A549 (cell line): Measurements from ENCODE around the gene TMEM250. TPM values are rescaled to one million over a fixed set of nuclear protein-coding genes. Genes with fewer than 3 reads are reported as not detected.

Experiments
- ATAC-seq, 2 experiments: fragments of 200-7000 bp in 1 of 2; fragments of >200 bp in 1 of 2; cut with Nextera tagmentation in 1 of 2; cut with Tn5 transposase in 1 of 2; 3 replicates each; pipeline versions ENCODE4 v1.8.0 to v1.9.1; 2018 to 2020; ENCODE audit warnings: mild to moderate bottlenecking in 1 of 2, moderate library complexity in 1 of 2
- CTCF ChIA-PET: fragments of 300-600 bp; sonication (Branson Sonifier 250); formaldehyde crosslinking; extraction: SDS; loops from one replicate; lab custom pipeline; 2021; ENCODE audit warnings: antibody characterized with exemption, inconsistent platforms; lab: Yijun Ruan, JAX
- POLR2A ChIA-PET: fragments of 350-600 bp; formaldehyde crosslinking; extraction: SDS; loops from one replicate; lab custom pipeline; 2021; ENCODE audit warnings: antibody characterized with exemption, inconsistent platforms; lab: Yijun Ruan, JAX
- DNase-seq, 2 experiments: peaks; one replicate each; pipeline versions ENCODE4 v3.0.0 to v3.0.0-alpha.2; 2011 to 2016; ENCODE audit warnings: low read depth in 1 of 2, low spot score in 1 of 2
- FAIRE-seq: peaks from 2 replicates; lab custom pipeline; 2011; peaks lifted over from hg19 to GRCh38; lab: Jason Lieb, UNC
- H3K27ac ChIP-seq, 2 experiments: fragments of >200 bp; sonication (Bioruptor Twin); formaldehyde crosslinking; 3 replicates each; pipeline ENCODE4 v1.5.1; 2016 to 2017
- H3K4me1 ChIP-seq: fragments of >200 bp; sonication (Bioruptor Twin); formaldehyde crosslinking; 3 replicates; pipeline ENCODE4 v1.6.1; 2016
- H3K4me2 ChIP-seq: fragments of >200 bp; sonication (Bioruptor Twin); formaldehyde crosslinking; 3 replicates; pipeline ENCODE4 v1.6.1; 2016
- H3K4me3 ChIP-seq: fragments of >200 bp; sonication (Bioruptor Twin); formaldehyde crosslinking; 3 replicates; pipeline ENCODE4 v1.5.1; 2016
- H3K9me3 ChIP-seq: fragments of >200 bp; sonication (Bioruptor Twin); formaldehyde crosslinking; 3 replicates; pipeline ENCODE4 v1.6.1; 2016
- CBX2 ChIP-seq: fragments of 200-600 bp; sonication (generic); IDR thresholded peaks from 2 replicates; pipeline ENCODE4 v1.6.1; 2016; ENCODE audit warnings: low read depth, mild to moderate bottlenecking, borderline replicate concordance
- EP300 ChIP-seq, 2 experiments: fragments of >200 bp; sonication (Bioruptor Twin); formaldehyde crosslinking; IDR thresholded peaks; 2 replicates in 1 of 2; 3 replicates in 1 of 2; pipeline ENCODE4 v1.6.1; 2016 to 2017
- FOSL2 ChIP-seq, 2 experiments: fragments of 450-650 bp in 1 of 2; fragments of >200 bp in 1 of 2; sonication (Bioruptor Twin) in 1 of 2; formaldehyde crosslinking; IDR thresholded peaks; 2 replicates each; pipeline versions ENCODE4 v1.5.0 to v1.6.1; 2016 to 2020; ENCODE audit warnings: mild to moderate bottlenecking in 1 of 2, moderate library complexity in 1 of 2
- FOXS1 ChIP-seq: fragments of 250-450 bp; sonication (Bioruptor Pico); IDR thresholded peaks from 2 replicates; pipeline ENCODE4 v1.5.0; 2020; ENCODE audit warnings: mild to moderate bottlenecking, moderate library complexity
- GATA3 ChIP-seq: IDR thresholded peaks from 2 replicates; pipeline ENCODE4 v1.6.1; 2012; ENCODE audit warnings: borderline replicate concordance
- HEYL ChIP-seq: fragments of 250-450 bp; sonication (Bioruptor Pico); IDR thresholded peaks from 2 replicates; pipeline ENCODE4 v1.8.0; 2021; ENCODE audit warnings: mild to moderate bottlenecking, moderate library complexity
- HOXB13 ChIP-seq: fragments of 250-450 bp; sonication (Bioruptor Pico); IDR thresholded peaks from 2 replicates; pipeline ENCODE4 v1.5.0; 2020; ENCODE audit warnings: low read depth, mild to moderate bottlenecking, moderate library complexity
- HOXB5 ChIP-seq: fragments of 250-450 bp; sonication (Bioruptor Pico); IDR thresholded peaks from 2 replicates; pipeline ENCODE4 v1.5.0; 2020; ENCODE audit warnings: mild to moderate bottlenecking, moderate library complexity
- KDM5A ChIP-seq: fragments of 200-600 bp; sonication (generic); IDR thresholded peaks from 2 replicates; pipeline ENCODE4 v1.6.1; 2016; ENCODE audit warnings: antibody characterized with exemption, mild to moderate bottlenecking
- MAFK ChIP-seq: fragments of 450-650 bp; IDR thresholded peaks from 2 replicates; pipeline ENCODE4 v1.6.1; 2014; ENCODE audit not compliant: partially characterized antibody
- MYC ChIP-seq: IDR thresholded peaks from 2 replicates; pipeline ENCODE4 v1.6.1; 2012; ENCODE audit warnings: mild to moderate bottlenecking, inconsistent platforms, low read length, improper control_type of control experiment, borderline replicate concordance
- NPAS2 ChIP-seq: fragments of 250-450 bp; sonication (Bioruptor Pico); IDR thresholded peaks from 2 replicates; pipeline ENCODE4 v1.8.0; 2022; ENCODE audit warnings: mild to moderate bottlenecking, moderate library complexity, borderline replicate concordance
- NR3C1 ChIP-seq: fragments of >200 bp; sonication (Bioruptor Twin); formaldehyde crosslinking; IDR thresholded peaks from 3 replicates; pipeline ENCODE4 v1.6.1; 2017
- PHF8 ChIP-seq: fragments of 200-600 bp; sonication (generic); IDR thresholded peaks from 2 replicates; pipeline ENCODE4 v1.6.1; 2016; ENCODE audit warnings: low read depth, mild to moderate bottlenecking, antibody characterized with exemption, moderate library complexity, borderline replicate concordance
- POLR2A ChIP-seq: IDR thresholded peaks from 2 replicates; pipeline ENCODE4 v1.6.1; 2012; ENCODE audit warnings: mild to moderate bottlenecking, low read length
- RAD21 ChIP-seq, 2 experiments: fragments of >200 bp in 1 of 2; sonication (Bioruptor Twin) in 1 of 2; formaldehyde crosslinking in 1 of 2; IDR thresholded peaks in 1 of 2; conservative IDR thresholded peaks in 1 of 2; 2 replicates in 1 of 2; 3 replicates in 1 of 2; pipeline ENCODE4 v1.6.1; 2012 to 2018; ENCODE audit warnings: inconsistent platforms in 1 of 2
- RARB ChIP-seq: fragments of 250-450 bp; sonication (Bioruptor Pico); IDR thresholded peaks from 2 replicates; pipeline ENCODE4 v1.8.0; 2021; ENCODE audit warnings: mild to moderate bottlenecking, moderate library complexity
- RCOR1 ChIP-seq: fragments of 150-350 bp; IDR thresholded peaks from 2 replicates; pipeline ENCODE4 v1.6.1; 2014; ENCODE audit warnings: antibody characterized with exemption, low read length, low read depth
- RFX5 ChIP-seq: fragments of 450-650 bp; IDR thresholded peaks from 2 replicates; pipeline ENCODE4 v1.7.1; 2014; ENCODE audit warnings: antibody characterized with exemption, mild to moderate bottlenecking, moderate library complexity
- RNF2 ChIP-seq: fragments of 200-600 bp; sonication (generic); IDR thresholded peaks from 2 replicates; pipeline ENCODE4 v1.6.1; 2016; ENCODE audit warnings: low read depth, mild to moderate bottlenecking, antibody characterized with exemption, moderate library complexity, borderline replicate concordance
- SREBF2 ChIP-seq: fragments of 450-650 bp; IDR thresholded peaks from 2 replicates; pipeline ENCODE4 v1.6.1; 2014; ENCODE audit warnings: mild to moderate bottlenecking, moderate library complexity
- TFCP2L1 ChIP-seq: fragments of 250-450 bp; sonication (Bioruptor Pico); IDR thresholded peaks from 2 replicates; pipeline ENCODE4 v1.5.0; 2021; ENCODE audit warnings: mild to moderate bottlenecking
- TP53 ChIP-seq: fragments of 250-450 bp; sonication (Bioruptor Pico); IDR thresholded peaks from 2 replicates; pipeline ENCODE4 v1.5.0; 2021; ENCODE audit warnings: mild to moderate bottlenecking, moderate library complexity
- ZC3H11A ChIP-seq: fragments of 450-650 bp; IDR thresholded peaks from 2 replicates; pipeline ENCODE4 v1.6.1; 2014; ENCODE audit warnings: antibody characterized with exemption, mild to moderate bottlenecking
- ZNF302 ChIP-seq: fragments of 250-450 bp; sonication (Bioruptor Pico); IDR thresholded peaks from 2 replicates; pipeline ENCODE4 v1.9.0; 2021; ENCODE audit warnings: inconsistent platforms, mild to moderate bottlenecking, moderate library complexity
- ZSCAN20 ChIP-seq: fragments of 250-450 bp; sonication (Bioruptor Pico); IDR thresholded peaks from 2 replicates; pipeline ENCODE4 v1.8.0; 2022; ENCODE audit warnings: mild to moderate bottlenecking, moderate library complexity
- WGBS: methylation state at CpG from one replicate; pipeline ENCODE4 v1.1.6; 2017; ENCODE audit errors: missing lambda C conversion rate; 5-methylcytosine and 5-hydroxymethylcytosine counted together
- polyA plus RNA-seq, 4 experiments: library from polyadenylated mRNA; depleted of rRNA in 3 of 4; stranded (reverse); fragments of >200 nt; fragmentation: RNase III in 1 of 4; extraction: RNeasy Plus Mini Kit Qiagen cat#74134 plus additional on column Dnase treatment in 1 of 4; gene quantifications; 2 replicates in 3 of 4; 3 replicates in 1 of 4; pipeline ENCODE4 v1.2.3, GENCODE V29; 2011 to 2017
- TF ChIP-seq, protein P1 (sequence below): fragments of 250-450 bp; sonication (Bioruptor Pico); IDR thresholded peaks from 2 replicates; pipeline ENCODE4 v1.5.0; 2021; ENCODE audit warnings: mild to moderate bottlenecking, moderate library complexity, borderline replicate concordance
- TF ChIP-seq, protein P2 (sequence below): IDR thresholded peaks from 2 replicates; pipeline ENCODE4 v1.6.1; 2012; ENCODE audit warnings: low read depth, borderline replicate concordance

TMEM250 gene
- polyA plus RNA-seq, 2 of the 4 experiments (the other 2 are of a cell fraction): 13.0 to 35.2 TPM

DNA sequence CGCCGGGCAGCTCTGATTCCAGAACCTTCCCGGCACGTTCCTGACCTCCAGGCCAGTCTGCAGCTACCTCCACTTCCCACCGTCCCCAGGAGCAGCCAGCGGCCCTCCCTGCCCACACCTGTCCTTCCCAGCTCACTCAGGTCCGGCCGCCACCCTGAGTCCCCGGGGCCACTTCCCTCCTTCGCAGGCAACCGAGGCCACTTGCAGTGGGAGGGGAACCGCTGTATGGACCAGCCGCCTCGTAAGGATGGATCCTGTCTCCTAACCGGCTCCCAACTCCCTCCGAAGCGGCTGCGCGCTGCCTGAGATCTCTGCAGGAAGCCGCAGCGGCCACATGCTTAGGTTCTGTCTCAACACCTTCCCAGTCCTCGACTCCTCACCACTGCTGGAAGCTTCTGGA is 7.5 kb downstream of the TMEM250 start:
- no peak overlapping the region for H3K4me3 ChIP-seq
- 97% methylated on average over 22 of the region's 22 CpGs for WGBS
- no peak for TF ChIP-seq POLR2A
- TF ChIP-seq RNF2: no peak
- TF ChIP-seq CBX2: no peak
- no peak for TF ChIP-seq ZNF302 (CRISPR knock-in tag)
- no peak for TF ChIP-seq FOSL2 (IDR thresholded peaks at IDR 0.05)
- no peak for TF ChIP-seq FOSL2 (CRISPR knock-in tag; IDR thresholded peaks at IDR 0.05)
- TF ChIP-seq SREBF2: no peak
- TF ChIP-seq, protein P1, sequence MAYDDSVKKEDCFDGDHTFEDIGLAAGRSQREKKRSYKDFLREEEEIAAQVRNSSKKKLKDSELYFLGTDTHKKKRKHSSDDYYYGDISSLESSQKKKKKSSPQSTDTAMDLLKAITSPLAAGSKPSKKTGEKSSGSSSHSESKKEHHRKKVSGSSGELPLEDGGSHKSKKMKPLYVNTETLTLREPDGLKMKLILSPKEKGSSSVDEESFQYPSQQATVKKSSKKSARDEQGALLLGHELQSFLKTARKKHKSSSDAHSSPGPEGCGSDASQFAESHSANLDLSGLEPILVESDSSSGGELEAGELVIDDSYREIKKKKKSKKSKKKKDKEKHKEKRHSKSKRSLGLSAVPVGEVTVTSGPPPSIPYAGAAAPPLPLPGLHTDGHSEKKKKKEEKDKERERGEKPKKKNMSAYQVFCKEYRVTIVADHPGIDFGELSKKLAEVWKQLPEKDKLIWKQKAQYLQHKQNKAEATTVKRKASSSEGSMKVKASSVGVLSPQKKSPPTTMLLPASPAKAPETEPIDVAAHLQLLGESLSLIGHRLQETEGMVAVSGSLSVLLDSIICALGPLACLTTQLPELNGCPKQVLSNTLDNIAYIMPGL (CRISPR knock-in tag): no peak
- DNase-seq: no peak
- H3K27ac ChIP-seq: peak overlapping the region; percentile 92 to 97
- POLR2A ChIA-PET: interaction anchor here (0.6 to 1.9 kb wide), 2 partner anchors 14 to 308 kb away, joined by 5 to 8 read pairs; no protein-coding TSS in a partner anchor
- no peak for FAIRE-seq
- H3K4me2 ChIP-seq: no peak overlapping the region; the same call in 2 of the 3 replicates
- ATAC-seq: no peak
- no peaks in the 10 kb centered on the region for H3K9me3 ChIP-seq
- H3K4me1 ChIP-seq: peaks cover 32% of the 10 kb centered on the region
- CTCF ChIA-PET: interaction anchor here (1.1 to 8.1 kb wide), 4 partner anchors 11 to 143 kb away, joined by 3 to 41 read pairs (median 6); no protein-coding TSS in a partner anchor

DNA sequence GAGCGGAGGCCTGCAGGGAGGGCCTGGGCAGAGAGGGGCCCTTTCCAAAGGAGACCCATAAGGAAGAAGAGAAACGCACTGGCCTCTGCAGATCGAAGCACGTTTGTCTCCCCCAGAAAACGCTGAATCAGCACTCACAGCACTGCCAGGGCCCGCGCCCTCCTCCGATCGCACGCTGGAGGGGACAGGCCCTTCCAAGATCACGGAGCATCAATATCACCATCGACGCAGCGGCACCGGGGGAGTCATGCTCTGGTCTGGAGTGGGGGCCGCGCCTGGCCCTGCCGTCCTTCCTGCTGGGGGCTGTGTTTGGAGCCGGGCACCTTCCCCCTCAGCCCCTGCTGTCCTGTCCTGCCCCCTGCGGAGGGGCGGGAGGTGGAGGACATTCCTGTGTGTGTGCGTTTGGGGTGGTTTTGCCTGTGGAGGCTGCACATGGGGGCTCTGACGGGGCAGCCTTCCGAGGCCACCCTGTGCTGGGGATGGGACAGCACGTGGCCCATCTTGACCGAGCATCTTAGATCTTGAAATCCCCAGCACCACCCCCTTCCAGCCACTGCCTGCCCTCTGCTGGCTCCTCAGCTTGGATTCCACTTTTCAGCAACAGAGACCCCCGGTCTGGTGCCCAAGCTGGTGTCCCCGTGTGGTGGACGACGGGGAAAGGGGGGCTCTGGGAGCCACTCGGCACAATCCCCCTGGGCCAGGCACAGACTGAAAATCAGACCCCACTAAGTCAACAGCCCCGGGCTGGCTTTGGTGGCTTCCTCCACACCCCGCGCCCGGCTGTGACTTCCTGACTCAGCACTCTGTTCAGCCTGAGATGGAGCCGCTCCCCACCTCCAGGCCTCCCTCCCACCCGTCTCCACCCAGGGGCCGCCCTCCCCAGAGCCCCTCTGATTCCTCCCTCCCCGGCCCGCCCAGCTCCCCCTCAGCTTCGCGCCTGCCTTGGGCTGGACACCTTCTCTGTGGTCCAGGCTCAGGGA is 8.3 kb downstream of the TMEM250 start:
- Histone ChIP-seq H3K4me1 (peaks cover 32% of the 10 kb centered on the region), H3K4me3 (peak overlapping the region; percentile 35; the same call in 2 of the 3 replicates), H3K4me2 (peak overlapping the region; percentile 83), H3K27ac (peak overlapping the region; percentile 92 to 97), H3K9me3 (no peaks in the 10 kb centered on the region)
- CTCF ChIA-PET: interaction anchor here (0.7 to 8.1 kb wide), 6 partner anchors 7 to 143 kb away, joined by 3 to 41 read pairs (median 4); no protein-coding TSS in a partner anchor
- DNase-seq (no peak), ATAC-seq (peak in 1 of 2 experiments; percentile 5; a peak in 3 of 6 replicates), FAIRE-seq (no peak)
- 76% methylated on average over 34 of the region's 42 CpGs for WGBS
- POLR2A ChIA-PET: interaction anchor here (0.6 to 2.0 kb wide), 9 partner anchors 8 to 307 kb away, joined by 3 to 12 read pairs (median 6); partner anchors contain the start of genes NACC2 and TMEM250
- no peak for TF ChIP-seq GATA3
- no peak for TF ChIP-seq RARB
- peak; percentile 99 for TF ChIP-seq MAFK
- peak in 1 of 2 experiments; percentile 24; a peak in 1 of 5 replicates for TF ChIP-seq RAD21 (conservative IDR thresholded peaks at IDR 0.05 in 1 of 2, IDR thresholded peaks at IDR 0.05 in 1 of 2)
- TF ChIP-seq NR3C1: no peak
- no peak for TF ChIP-seq NPAS2 (CRISPR knock-in tag)
- TF ChIP-seq PHF8: no peak
- no peak for TF ChIP-seq CBX2
- no peak for TF ChIP-seq EP300 (IDR thresholded peaks at IDR 0.05)
- TF ChIP-seq ZSCAN20 (CRISPR knock-in tag): no peak
- TF ChIP-seq KDM5A: no peak

DNA sequence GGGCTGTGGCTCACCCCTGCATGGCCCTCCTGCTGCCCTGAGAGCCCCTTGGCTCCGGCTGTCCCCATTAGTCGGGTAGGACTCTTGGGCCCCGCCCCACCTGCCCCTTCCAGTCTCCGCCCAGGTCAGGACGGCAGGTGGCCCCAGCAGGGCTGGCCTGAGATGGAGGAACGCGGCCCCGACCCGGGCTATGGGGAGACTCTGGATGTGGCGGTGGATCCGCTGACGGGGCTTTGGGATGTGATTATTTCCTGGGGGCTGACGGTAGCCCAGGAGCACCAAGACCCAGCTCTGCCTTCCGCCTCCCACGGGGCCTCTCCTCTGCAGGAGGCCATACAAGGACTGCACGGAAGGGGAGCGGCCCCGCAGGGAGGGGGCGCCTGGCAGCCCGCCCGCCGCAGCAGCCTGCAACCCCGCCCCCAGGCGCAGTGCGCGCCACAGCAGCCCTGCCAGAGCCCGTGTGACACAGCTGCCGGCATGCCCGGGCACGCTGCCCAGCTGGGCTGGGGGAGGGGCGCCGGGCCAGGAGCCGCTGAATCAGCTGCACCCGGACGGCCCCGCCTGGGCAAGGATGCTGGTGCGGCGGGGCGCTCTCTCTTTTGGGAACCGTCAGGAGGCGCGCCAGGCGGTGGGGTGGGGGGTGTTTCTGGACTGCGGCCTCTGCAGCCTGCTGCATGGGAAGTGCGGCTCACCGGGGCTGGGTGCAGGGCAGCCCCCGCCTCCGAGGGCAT is 9.2 kb downstream of the TMEM250 start:
- FAIRE-seq: no peak
- Histone ChIP-seq H3K9me3 (no peaks in the 10 kb centered on the region), H3K4me2 (peak overlapping the region; percentile 83), H3K4me1 (peaks cover 36% of the 10 kb centered on the region), H3K27ac (peak overlapping the region; percentile 92 to 97), H3K4me3 (peak overlapping the region; percentile 35)
- DNase-seq: peak; percentile 83 to 90
- peak; percentile 78 to 84 for ATAC-seq
- CTCF ChIA-PET: interaction anchor here (0.7 to 8.1 kb wide), 7 partner anchors 8 to 142 kb away, joined by 3 to 41 read pairs (median 4); no protein-coding TSS in a partner anchor
- WGBS: 10% methylated on average over 23 of the region's 48 CpGs
- POLR2A ChIA-PET: interaction anchor here (0.6 to 2.0 kb wide), 7 partner anchors 9 to 155 kb away, joined by 3 to 12 read pairs (median 6); partner anchors contain the start of genes NACC2 and TMEM250
- TF ChIP-seq TP53 (CRISPR knock-in tag) (peak; percentile 97), POLR2A (peak; percentile 25), HOXB13 (CRISPR knock-in tag) (no peak), HEYL (CRISPR knock-in tag) (no peak), MYC (peak; percentile 79; the same call in 1 of the 2 replicates), ZC3H11A (no peak), HOXB5 (CRISPR knock-in tag) (no peak), FOXS1 (CRISPR knock-in tag) (no peak), NPAS2 (CRISPR knock-in tag) (no peak), RCOR1 (no peak), TFCP2L1 (CRISPR knock-in tag) (no peak), RFX5 (no peak)
- TF ChIP-seq, protein P2, sequence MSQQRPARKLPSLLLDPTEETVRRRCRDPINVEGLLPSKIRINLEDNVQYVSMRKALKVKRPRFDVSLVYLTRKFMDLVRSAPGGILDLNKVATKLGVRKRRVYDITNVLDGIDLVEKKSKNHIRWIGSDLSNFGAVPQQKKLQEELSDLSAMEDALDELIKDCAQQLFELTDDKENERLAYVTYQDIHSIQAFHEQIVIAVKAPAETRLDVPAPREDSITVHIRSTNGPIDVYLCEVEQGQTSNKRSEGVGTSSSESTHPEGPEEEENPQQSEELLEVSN: peak; percentile 71; the same call in 1 of the 2 replicates
